GM10248 (cell line): ENCODE results near the gene RORC.

Experiments
- CTCF ChIA-PET: fragments of 300-600 bp; sonication (Branson Sonifier 250); formaldehyde crosslinking; extraction: SDS; loops from one replicate; lab custom pipeline; 2021; ENCODE audit warnings: antibody characterized with exemption; lab: Yijun Ruan, JAX
- POLR2A ChIA-PET: fragments of 350-650 bp; sonication (Branson Sonifier 250); formaldehyde crosslinking; extraction: SDS; loops from one replicate; lab custom pipeline; 2020; ENCODE audit warnings: antibody characterized with exemption; lab: Yijun Ruan, JAX
- DNase-seq: peaks from one replicate; pipeline ENCODE4 v3.0.0; 2012; ENCODE audit errors: extremely low spot score
- CTCF ChIP-seq: IDR thresholded peaks from 2 replicates; pipeline ENCODE4 v1.5.1; 2012; ENCODE audit warnings: mild to moderate bottlenecking, low read depth; ENCODE audit errors: extremely low read depth, missing control alignments, control extremely low read depth

Gene RORC

GRCh38 chr1:151825204-151825603, 6.4 kb downstream of the RORC start:
- ChIA-PET POLR2A (no interaction called here), CTCF (no interaction called here)
- TF ChIP-seq CTCF, result no peak
- DNase-seq, result no peak

- ChIA-PET POLR2A (no interaction called here), CTCF (interaction anchor here (1.6 kb wide), 1 partner anchor 11 kb away, joined by 4 read pairs; no protein-coding TSS in a partner anchor)
- DNase-seq, result no peak
- TF ChIP-seq CTCF, result no peak
Measured at GRCh38 chr1:151823175-151823574, 8.4 kb downstream of the RORC start.

- TF ChIP-seq CTCF, result no peak
- DNase-seq, result no peak
- ChIA-PET CTCF (interaction anchor here (1.3 to 2.5 kb wide), 3 partner anchors 11 to 26 kb away, joined by 3 to 13 read pairs (median 4); no protein-coding TSS in a partner anchor), POLR2A (no interaction called here)
Measured at GRCh38 chr1:151822404-151822803, 9.2 kb downstream of the RORC start.

GRCh38 chr1:151820940-151821339, 10.7 kb downstream of the RORC start:
- no peak for TF ChIP-seq CTCF
- ChIA-PET POLR2A (no interaction called here), CTCF (interaction anchor here (0.7 to 2.5 kb wide), 3 partner anchors 9 to 16 kb away, joined by 4 to 13 read pairs (median 4); no protein-coding TSS in a partner anchor)
- DNase-seq, result no peak

GRCh38 chr1:151819976-151820623, 11.5 kb downstream of the RORC start:
- DNase-seq, result no peak
- POLR2A ChIA-PET, result no interaction called here

More at GRCh38 chr1:151819976-151820623, 11.5 kb downstream of the RORC start:
- CTCF ChIA-PET, result interaction anchor here (2.5 kb wide), 1 partner anchor 17 kb away, joined by 13 read pairs; no protein-coding TSS in a partner anchor
- TF ChIP-seq CTCF, result no peak
